GM23248 (cell line): ENCODE results near the gene ASF1B. TPM values are rescaled to one million over a fixed set of nuclear protein-coding genes. Genes with fewer than 3 reads are reported as not detected.

Experiments used
- DNase-seq: peaks from one replicate; pipeline ENCODE4 v3.0.0-alpha.2; 2015
- H2AFZ ChIP-seq: fragments of 200-600 bp; sonication (generic); 2 replicates; pipeline ENCODE4 v1.6.1; 2016; ENCODE audit warnings: antibody characterized with exemption
- H3F3A ChIP-seq: fragments of 200-600 bp; sonication (generic); 2 replicates; pipeline ENCODE4 v1.6.1; 2016; ENCODE audit warnings: mild to moderate bottlenecking, antibody characterized with exemption, mixed run types; ENCODE audit not compliant: insufficient read depth
- H3K27ac ChIP-seq: fragments of 200-600 bp; sonication (generic); 2 replicates; pipeline ENCODE4 v1.5.1; 2016; ENCODE audit warnings: mild to moderate bottlenecking
- H3K27me3 ChIP-seq: fragments of 200-600 bp; sonication (generic); replicated peaks from 2 replicates; pipeline ENCODE4 v1.6.1; 2016; ENCODE audit warnings: mild to moderate bottlenecking; ENCODE audit not compliant: insufficient read depth
- H3K36me3 ChIP-seq: fragments of 200-600 bp; sonication (generic); 2 replicates; pipeline ENCODE4 v1.6.1; 2016; ENCODE audit warnings: low read depth, mild to moderate bottlenecking
- H3K4me1 ChIP-seq: fragments of 200-600 bp; sonication (generic); 2 replicates; pipeline ENCODE4 v1.6.1; 2016; ENCODE audit warnings: mild to moderate bottlenecking; ENCODE audit not compliant: insufficient read depth
- H3K4me2 ChIP-seq: fragments of 200-600 bp; sonication (generic); one replicate; pipeline ENCODE4 v1.6.1; 2016; ENCODE audit warnings: mild to moderate bottlenecking; ENCODE audit not compliant: unreplicated experiment
- H3K4me3 ChIP-seq: fragments of 200-600 bp; sonication (generic); 2 replicates; pipeline ENCODE4 v1.5.1; 2016; ENCODE audit warnings: mild to moderate bottlenecking
- H3K79me2 ChIP-seq: fragments of 200-600 bp; sonication (generic); 2 replicates; pipeline ENCODE4 v1.6.1; 2016; ENCODE audit warnings: mild to moderate bottlenecking; ENCODE audit not compliant: insufficient read depth
- H3K9ac ChIP-seq: fragments of 200-600 bp; sonication (generic); 2 replicates; pipeline ENCODE4 v1.6.1; 2016; ENCODE audit warnings: mild to moderate bottlenecking
- H3K9me2 ChIP-seq: fragments of 200-600 bp; sonication (generic); 2 replicates; pipeline ENCODE4 v1.6.1; 2016; ENCODE audit warnings: mixed run types, mild to moderate bottlenecking, moderate library complexity; ENCODE audit not compliant: insufficient read depth
- H3K9me3 ChIP-seq: fragments of 200-600 bp; sonication (generic); one replicate; pipeline ENCODE4 v1.6.1; 2017; ENCODE audit warnings: low read depth
- H4K20me1 ChIP-seq: fragments of 200-600 bp; sonication (generic); 2 replicates; pipeline ENCODE4 v1.6.0; 2016; ENCODE audit not compliant: insufficient read depth
- EZH2 ChIP-seq: fragments of 200-600 bp; sonication (generic); IDR thresholded peaks from 2 replicates; pipeline ENCODE4 v1.6.1; 2018; ENCODE audit warnings: antibody characterized with exemption, mild to moderate bottlenecking; ENCODE audit not compliant: insufficient read depth, poor library complexity, severe bottlenecking
- EZH2phosphoT487 ChIP-seq: fragments of 200-600 bp; sonication (generic); IDR thresholded peaks from 2 replicates; pipeline ENCODE4 v1.6.1; 2018; ENCODE audit warnings: antibody characterized with exemption, moderate library complexity, mild to moderate bottlenecking, low read depth; ENCODE audit not compliant: insufficient read depth
- WGBS, 2 experiments: methylation state at CpG; one replicate each; pipeline ENCODE4 v1.1.6; 2015 to 2017; ENCODE audit warnings: low lambda C conversion rate in 2 of 2, low coverage in 1 of 2; ENCODE audit errors: missing lambda C conversion rate in 2 of 2; 5-methylcytosine and 5-hydroxymethylcytosine counted together
- in situ Hi-C: fragments of 300-500 bp; cut with MboI; formaldehyde crosslinking; loops from 2 replicates; pipeline ENCODE4 v1.15.0; 2020
- polyA plus RNA-seq: library from polyadenylated mRNA; unstranded; fragments of >200 nt; fragmentation: Nextera tagmentation; extraction: Ambion mirVana; gene quantifications from 2 replicates; pipeline ENCODE4 v1.2.1, GENCODE V29; 2016
- total RNA-seq: library from RNA; depleted of rRNA; stranded (reverse); fragments of >200 nt; shearing (Covaris generic); gene quantifications from 2 replicates; pipeline ENCODE4 v1.2.3, GENCODE V29; 2014

The ASF1B gene
- total and polyA plus RNA-seq, 2 experiments from 2014 or later: 11.2 to 19.0 TPM

- Histone ChIP-seq H3K27ac (peak overlapping the region; percentile 57), H3F3A (0 out of 2 replicates have a peak, but pooled peaks cover 4% of the 10 kb centered on the region), H3K4me3 (peak overlapping the region; percentile 93), H3K4me2 (peak overlapping the region; percentile 90), H3K36me3 (0 out of 2 replicates have a peak, but pooled peaks cover 5% of the 10 kb centered on the region), H3K4me1 (peaks cover 3% of the 10 kb centered on the region), H4K20me1 (no peaks in the 10 kb centered on the region), H3K9ac (peak overlapping the region; percentile 81), H3K9me3 (no peaks in the 10 kb centered on the region), H2AFZ (peak overlapping the region; percentile 90), H3K79me2 (peaks cover 10% of the 10 kb centered on the region), H3K27me3 (no peaks in the 10 kb centered on the region), H3K9me2 (no peaks in the 10 kb centered on the region)
- in situ Hi-C loops: no loop called here
- DNase-seq: peak; percentile 34
- no peak for TF ChIP-seq EZH2phosphoT487
- TF ChIP-seq EZH2: no peak
- WGBS, 2 experiments: 6 to 9% methylated on average over 15 of the region's 15 CpGs
Measured at GRCh38 chr19:14091813-14092462, 44.5 kb downstream of the ASF1B start.

- peak; percentile 74 for DNase-seq
- Histone ChIP-seq H3K9me2 (no peaks in the 10 kb centered on the region), H3K36me3 (0 out of 2 replicates have a peak, but pooled peaks cover 5% of the 10 kb centered on the region), H2AFZ (peak overlapping the region; percentile 90), H3K9ac (peak overlapping the region; percentile 81), H3K27me3 (no peaks in the 10 kb centered on the region), H3K79me2 (peaks cover 10% of the 10 kb centered on the region), H3K4me1 (peaks cover 3% of the 10 kb centered on the region), H3F3A (peaks cover 10% of the 10 kb centered on the region), H3K27ac (peak overlapping the region; percentile 57), H3K4me3 (peak overlapping the region; percentile 93), H3K9me3 (no peaks in the 10 kb centered on the region), H3K4me2 (peak overlapping the region; percentile 90), H4K20me1 (no peaks in the 10 kb centered on the region)
- TF ChIP-seq EZH2phosphoT487 (no peak), EZH2 (no peak)
- 2% methylated on average over 44 to 61 of the region's 72 CpGs for WGBS, 2 experiments
- in situ Hi-C loops: no loop called here
Measured at GRCh38 chr19:14091081-14091812, 45.1 kb downstream of the ASF1B start.

- no peak for TF ChIP-seq EZH2
- no peak for TF ChIP-seq EZH2phosphoT487
- 0 to 2% methylated on average over 3 to 60 of the region's 65 CpGs for WGBS, 2 experiments
- peak within 1 kb of the TSS; percentile 90 for H2AFZ ChIP-seq
- peaks cover 3% of the 10 kb centered on the region for H3K4me1 ChIP-seq
- peak within 1 kb of the TSS; percentile 90 for H3K4me2 ChIP-seq
- no peaks in the 10 kb centered on the region for H3K9me3 ChIP-seq
- in situ Hi-C loops: no loop called here
- peaks cover 12% of the 10 kb centered on the region for H3F3A ChIP-seq
- DNase-seq: peak; percentile 93
- H3K9ac ChIP-seq: peak within 1 kb of the TSS; percentile 81
- H3K9me2 ChIP-seq: no peaks in the 10 kb centered on the region
- peak within 1 kb of the TSS; percentile 57 for H3K27ac ChIP-seq
- peak within 1 kb of the TSS; percentile 93 for H3K4me3 ChIP-seq
- 0 out of 2 replicates have a peak, but pooled peaks cover 5% of the 10 kb centered on the region for H3K36me3 ChIP-seq
- H3K27me3 ChIP-seq: no peaks in the 10 kb centered on the region
- H3K79me2 ChIP-seq: peaks cover 10% of the 10 kb centered on the region
- H4K20me1 ChIP-seq: no peaks in the 10 kb centered on the region
Measured at GRCh38 chr19:14090509-14091080, 45.8 kb downstream of the ASF1B start, which contains the start of gene SAMD1. TSS of gene SAMD1 (minus strand) at chr19:14090751.
